Lung microvascular endothelial cell (primary cell): ENCODE data around the gene TBX1. TPM values are rescaled to one million over a fixed set of nuclear protein-coding genes. Genes with fewer than 3 reads are reported as not detected.
A peak's percentile ranks its signal among the peaks of the same experiment; 100 is the strongest.

Experiments
- DNase-seq, 2 donors: peaks; one replicate each; pipeline versions ENCODE4 v3.0.0 to v3.0.0-alpha.2; 2010; ENCODE audit warnings: low read depth in 2 of 2
- total RNA-seq: library from RNA; depleted of rRNA; stranded (reverse); fragments of >200 nt; gene quantifications from 2 replicates; pipeline ENCODE4 v1.2.1, GENCODE V29; 2014

The TBX1 gene
- total RNA-seq, 1 donor from 2014 or later = 74.2 TPM

GRCh38 chr22:19798003-19798665 lies 37.6 kb downstream of the TBX1 start:
- no peak for DNase-seq

DNA sequence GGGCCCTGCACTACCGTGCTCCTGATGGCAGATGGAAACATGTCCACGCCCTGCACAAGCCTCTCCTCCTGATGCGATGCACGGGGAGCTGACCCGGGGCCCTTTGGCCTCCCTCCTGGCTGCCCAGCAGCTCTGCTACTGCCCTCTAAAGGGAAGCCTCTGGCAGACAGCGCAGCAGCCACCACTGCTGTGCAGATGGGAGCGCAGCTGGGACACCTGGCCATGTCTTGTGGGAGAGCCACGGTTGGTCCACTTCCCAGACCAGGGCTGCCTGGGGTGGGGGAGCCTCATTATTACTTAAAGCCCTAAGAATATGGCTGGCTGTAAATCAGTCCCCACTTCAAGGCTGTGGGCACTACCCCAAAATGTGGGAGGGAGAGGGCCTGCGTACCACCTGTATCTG lies 38.3 kb downstream of the TBX1 start:
- DNase-seq = no peak

GRCh38 chr22:19799322-19800190 lies 39.0 kb downstream of the TBX1 start:
- peak; percentile 19 to 69 for DNase-seq

DNA sequence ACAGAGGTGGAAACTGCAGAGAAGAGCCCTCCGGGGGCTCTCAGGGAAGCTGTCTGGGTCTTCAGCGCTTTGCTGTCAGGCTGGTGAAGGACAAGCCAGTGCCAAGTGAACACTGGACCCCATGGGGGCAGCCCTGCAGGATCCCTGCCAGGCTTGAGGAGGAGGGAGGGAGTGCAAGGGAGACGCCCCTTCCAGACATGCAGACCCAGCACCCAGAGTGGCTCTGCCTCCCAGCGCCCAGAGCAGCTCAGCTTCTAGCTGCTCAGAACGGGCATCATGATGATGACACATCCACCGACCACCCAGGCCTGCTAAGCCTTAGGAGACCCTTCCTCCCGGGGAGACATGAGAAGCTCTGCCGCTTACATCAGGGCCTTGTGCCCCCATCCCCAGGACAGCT lies 39.7 kb downstream of the TBX1 start:
- no peak for DNase-seq

- peak; percentile 44 to 69 for DNase-seq
These were observed 40.2 kb downstream of the TBX1 start for GRCh38 chr22:19800761-19801244.

GRCh38 chr22:19801340-19802000 lies 40.9 kb downstream of the TBX1 start:
- DNase-seq = no peak

DNA sequence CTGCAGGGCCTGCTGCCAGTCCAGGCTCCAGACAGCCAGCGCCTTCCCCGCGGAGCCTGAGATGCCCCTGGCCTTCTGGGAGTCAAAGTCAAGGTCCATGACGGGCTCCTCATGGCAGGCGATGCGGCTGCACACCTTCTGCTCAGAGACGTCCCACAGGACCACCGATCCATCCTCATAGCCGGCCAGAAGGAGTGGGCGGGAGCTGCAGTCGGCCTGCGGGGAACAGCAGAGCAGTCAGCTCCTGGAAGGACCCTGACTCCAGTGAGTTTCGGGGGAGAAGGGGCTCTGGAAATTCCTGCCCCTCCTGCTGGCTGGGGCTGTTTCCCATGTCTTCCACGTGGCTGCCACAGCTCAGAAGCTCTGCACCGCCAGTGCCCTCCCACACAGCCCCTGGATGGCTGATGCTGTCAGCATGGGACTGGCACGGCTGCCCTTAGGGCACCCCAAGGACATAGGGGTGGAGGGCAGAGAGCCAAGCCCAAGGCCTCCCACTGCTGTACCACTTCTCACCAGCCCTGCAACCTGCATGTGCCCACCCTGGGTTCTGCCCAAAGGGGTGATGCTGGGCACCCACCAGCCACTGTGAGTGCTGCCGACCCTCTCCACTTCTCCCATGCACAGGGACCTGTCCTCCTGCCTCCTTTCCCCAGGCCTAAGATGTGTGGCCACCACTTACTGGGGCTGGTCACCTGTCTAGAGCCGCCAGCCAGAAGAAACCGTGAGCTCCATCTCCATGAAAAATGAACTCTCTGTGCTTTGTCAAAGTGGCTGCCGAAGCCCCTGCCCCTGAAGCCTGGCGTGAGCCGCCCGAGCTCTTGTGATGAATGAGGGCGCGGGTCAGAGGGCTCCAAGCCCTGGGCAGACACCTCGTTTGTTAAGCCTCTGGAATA lies 41.7 kb downstream of the TBX1 start:
- no peak for DNase-seq

GRCh38 chr22:19802894-19803735 lies 42.5 kb downstream of the TBX1 start:
- DNase-seq = no peak

GRCh38 chr22:19803736-19804267 lies 43.2 kb downstream of the TBX1 start:
- no peak for DNase-seq

- DNase-seq = peak; percentile 14 to 27
These were observed 45.2 kb downstream of the TBX1 start for GRCh38 chr22:19805821-19806212.

- peak; percentile 22 to 27 for DNase-seq
These were observed 45.9 kb downstream of the TBX1 start for GRCh38 chr22:19806213-19807160.

DNA sequence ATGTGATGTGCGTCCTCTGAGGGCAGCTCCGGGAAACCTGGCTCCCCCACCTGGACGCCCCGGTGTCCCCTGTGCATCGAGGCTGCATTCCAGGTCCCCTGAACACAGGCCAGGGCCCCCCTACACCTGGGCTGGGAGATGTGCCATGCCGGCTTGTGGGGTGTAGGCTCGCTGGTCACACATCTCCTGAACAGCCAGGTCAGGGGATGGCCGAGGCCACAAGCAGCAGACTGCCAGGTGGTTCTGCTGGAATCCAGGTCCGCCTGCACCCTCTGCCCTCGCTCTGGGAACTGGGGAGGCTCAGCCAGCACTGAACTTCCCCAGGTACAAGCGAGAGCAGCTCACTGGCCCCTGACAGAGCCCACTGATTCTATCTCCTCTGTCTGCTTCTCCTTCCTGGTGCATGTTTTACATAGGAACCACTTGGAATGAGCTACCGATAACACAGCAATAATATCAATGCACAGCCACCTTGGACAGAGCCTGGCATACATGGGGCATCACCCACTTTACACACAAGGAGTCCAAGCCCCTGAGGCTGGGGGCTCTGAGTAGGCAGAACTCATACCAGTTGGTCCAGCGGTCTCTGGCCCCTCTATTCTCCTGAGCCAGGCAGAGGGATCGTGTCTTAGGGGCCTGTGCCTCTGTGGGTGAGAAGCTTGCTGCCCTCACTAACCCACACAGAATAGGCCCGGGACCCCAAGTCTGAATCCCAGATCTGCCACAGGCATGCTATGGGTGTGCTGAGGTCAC lies 46.8 kb downstream of the TBX1 start:
- no peak for DNase-seq

DNA sequence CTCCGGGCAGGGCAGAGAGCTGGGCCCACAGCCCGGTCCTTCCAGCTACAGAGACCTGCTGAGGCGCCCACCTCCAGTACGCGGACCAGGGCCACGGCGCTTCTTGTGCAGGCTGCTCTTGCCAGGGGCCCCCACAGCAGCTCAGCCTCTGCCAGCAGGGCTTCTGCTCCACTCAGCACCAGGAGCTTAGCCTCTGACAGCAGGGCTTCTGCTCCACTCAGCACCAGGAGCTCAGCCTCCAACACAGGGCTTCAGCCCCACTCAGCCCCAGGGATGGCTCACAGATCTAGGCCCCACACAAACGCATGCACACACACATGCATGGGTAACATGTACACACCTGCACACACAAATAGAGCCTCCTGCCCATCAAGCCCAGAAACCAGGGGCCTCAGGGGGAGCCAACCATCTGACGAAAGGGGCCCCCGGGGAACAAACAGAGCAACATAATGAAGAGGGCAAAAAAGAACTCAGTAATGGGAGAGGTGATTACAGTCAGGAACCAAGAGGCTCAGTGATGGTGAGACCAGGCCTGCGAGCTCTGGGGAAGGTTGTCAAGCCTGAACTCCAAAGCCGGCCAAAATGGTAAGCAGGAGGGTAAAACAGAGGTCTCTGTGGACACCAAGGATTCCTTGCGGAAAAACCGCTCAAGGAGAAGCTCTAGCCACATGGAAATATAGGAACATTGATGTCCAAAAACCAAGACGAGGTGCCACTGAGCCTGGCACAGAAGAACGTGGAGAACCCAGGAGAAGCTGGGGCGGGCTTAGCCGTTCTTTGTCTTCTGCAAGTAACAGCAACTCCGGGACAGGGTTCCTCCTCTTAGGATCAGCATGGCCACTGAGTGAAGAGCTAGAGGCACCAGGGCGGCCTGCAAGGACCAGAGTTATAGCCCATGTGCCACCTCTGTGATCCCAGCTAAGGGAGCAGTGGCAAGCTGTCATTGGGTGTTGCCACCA lies 47.6 kb downstream of the TBX1 start:
- no peak for DNase-seq

DNA sequence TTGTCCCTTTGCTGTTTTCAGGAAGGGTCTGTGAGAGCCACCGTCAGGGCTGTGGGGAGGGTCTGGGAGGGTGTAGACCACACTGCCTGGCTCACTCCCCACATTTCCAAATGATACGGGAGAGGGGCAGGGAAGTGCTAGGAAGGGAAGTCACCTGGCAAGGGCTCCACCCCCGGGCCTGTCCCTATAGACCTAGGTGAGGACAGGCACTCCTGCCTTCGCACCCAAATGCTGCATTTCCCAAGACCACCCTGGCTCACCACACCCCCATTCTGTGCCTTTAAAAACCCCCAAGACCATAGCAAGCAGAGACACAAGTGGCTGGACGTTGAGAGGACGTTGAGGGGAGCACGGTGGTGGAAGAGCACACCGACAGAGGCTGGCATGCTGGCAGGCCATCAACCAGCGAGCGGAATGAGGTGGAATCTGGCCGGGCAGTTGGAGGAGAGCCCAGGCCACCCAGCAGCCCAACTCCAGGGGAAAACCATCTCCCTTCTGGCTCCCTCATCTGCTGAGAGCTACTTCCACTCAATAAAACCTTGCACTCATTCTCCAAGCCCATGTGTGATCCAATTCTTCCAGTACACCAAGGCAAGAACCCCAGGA lies 48.4 kb downstream of the TBX1 start:
- no peak for DNase-seq

DNA sequence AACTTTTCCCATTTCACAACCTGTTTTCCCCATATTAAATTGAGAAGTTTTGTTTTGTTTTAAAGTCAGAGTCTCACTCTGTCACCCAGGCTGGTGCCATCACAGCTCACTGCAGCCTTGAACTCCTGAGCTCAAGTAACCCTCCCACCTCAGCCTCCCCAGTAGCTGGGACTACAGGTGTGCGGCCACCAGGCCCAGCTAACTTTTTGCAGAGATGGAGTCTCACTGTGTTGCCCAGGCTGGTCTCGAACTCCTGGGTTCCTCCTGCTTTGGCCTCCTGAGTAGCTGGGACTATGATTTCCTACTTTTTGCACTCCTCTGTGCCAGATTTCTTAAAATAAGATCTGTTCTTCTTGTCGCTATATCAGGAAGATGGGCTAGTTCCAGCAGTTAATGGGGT lies 49.2 kb downstream of the TBX1 start:
- no peak for DNase-seq

DNA sequence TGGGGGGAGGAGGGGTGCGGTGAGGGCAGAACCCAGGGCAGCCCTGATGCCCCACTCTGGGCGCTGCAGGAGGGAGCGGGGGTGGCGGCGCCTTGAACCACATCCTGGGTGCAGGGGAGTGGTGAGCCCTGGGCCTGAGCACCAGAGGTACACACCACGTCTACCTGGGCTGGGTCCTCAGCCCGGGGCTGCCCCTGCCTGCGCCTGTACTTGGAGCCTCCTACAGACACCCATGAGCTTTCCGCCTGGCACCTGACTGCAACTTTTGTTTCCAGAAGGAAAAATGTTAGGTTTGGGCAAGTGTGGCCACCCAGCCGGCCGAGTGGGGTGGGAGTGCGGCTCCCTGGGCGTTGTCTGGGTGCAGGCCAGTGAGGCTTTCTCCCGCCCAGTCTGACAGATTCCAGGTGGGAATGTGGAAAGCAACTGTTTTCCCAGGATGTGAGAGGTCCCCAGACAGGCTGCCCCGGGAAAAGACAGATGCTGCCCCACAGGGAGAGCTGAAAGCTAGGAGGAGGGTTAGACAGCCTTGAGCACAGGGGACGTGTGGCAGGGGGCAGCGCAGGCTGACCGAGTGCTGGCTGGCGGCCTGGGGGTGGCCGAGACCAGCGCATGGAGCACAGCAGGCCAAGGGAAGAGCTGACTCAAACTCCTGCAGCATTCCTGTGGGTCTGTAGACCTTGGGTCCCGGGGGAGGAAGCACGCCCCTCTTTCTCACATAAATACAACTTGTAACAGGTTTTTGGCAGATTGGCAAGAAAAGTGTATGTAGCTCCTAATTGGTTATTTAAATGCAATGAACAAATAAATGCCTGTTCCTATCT lies 50.0 kb downstream of the TBX1 start:
- DNase-seq = no peak
